ENCODE data around the gene TMEM263. TPM values are rescaled to one million over a fixed set of nuclear protein-coding genes. Genes with fewer than 3 reads are reported as not detected.
"Not testable (repeated sequence)": the region's sequence is repeated elsewhere in the genome, so short reads cannot be mapped to it uniquely, and the experiment has no call there.

TMEM263 gene
- total and polyA plus RNA-seq, 2 of the 13 experiments (the other 11 are each of a cell fraction or from before 2014, with no cell fraction given): 25.9 to 58.6 TPM

GRCh38 chr12:106994579-106995220, 39.0 kb downstream of the TMEM263 start (continued):
- TF ChIP-seq ARID4A (CRISPR knock-in tag; IDR thresholded peaks at IDR 0.05; ENCODE audit: borderline replicate concordance): no peak
- TF ChIP-seq PPARG (CRISPR knock-in tag; conservative IDR thresholded peaks at IDR 0.05): no peak

- DNase-seq (ENCODE audit: low spot score); ATAC-seq; H3K9ac ChIP-seq (ENCODE audit: insufficient read depth, low read depth, low read length); H3K4me1 ChIP-seq (ENCODE audit: insufficient read depth, low read length); H3K27ac ChIP-seq (ENCODE audit: extremely low read length, insufficient read depth, low read length); H3K79me2 ChIP-seq (ENCODE audit: insufficient read depth, low read length); in situ Hi-C loops (cut with HindIII; ENCODE audit: extremely low pct_ligation_motif_present, low pct_unique_long_range_greater_than_20kb); FAIRE-seq; POLR2A ChIA-PET; BruUV-seq (replicated peaks); H3K4me3 ChIP-seq (replicated peaks in 1 of 3; ENCODE audit: insufficient read depth in 1 of 3, low read depth in 2 of 3, low read length in 3 of 3); H3K9me3 ChIP-seq (ENCODE audit: low read length); H4K20me1 ChIP-seq (ENCODE audit: insufficient read depth, low read length); H3K4me2 ChIP-seq (ENCODE audit: low read depth, low read length); H3K27me3 ChIP-seq (ENCODE audit: control insufficient read depth in 1 of 2, insufficient read depth in 2 of 2, low read length in 2 of 2); H3K36me3 ChIP-seq (replicated peaks in 1 of 2; ENCODE audit: control insufficient read depth in 1 of 2, insufficient read depth in 2 of 2, low read length in 2 of 2); H2AFZ ChIP-seq (ENCODE audit: low read length); intact Hi-C loops (cut with micrococcal nuclease; ENCODE audit: unreplicated experiment); CTCF ChIA-PET (ENCODE audit: low intra/inter-chr PET ratio, low total read pairs): not testable (repeated sequence)
- 97% methylated on average over 5 of the region's 5 CpGs for WGBS (ENCODE audit: low lambda C conversion rate)
Measured at GRCh38 chr12:106996102-106996501, 40.4 kb downstream of the TMEM263 start.
